PC-3 (cell line): ENCODE results near the gene RIT2. TPM values are rescaled to one million over a fixed set of nuclear protein-coding genes. Genes with fewer than 3 reads are reported as not detected.

Experiments used
- ATAC-seq: fragments of 200-7000 bp; cut with Tn5 transposase; 2 replicates; pipeline ENCODE4 v1.9.1; 2020; ENCODE audit warnings: mild to moderate bottlenecking, moderate library complexity
- Bru-seq: library from RNA; stranded (reverse); fragments of 400-500 nt; gene quantifications from one replicate; lab custom pipeline; 2021; lab: Mats Ljungman, UMichigan
- BruChase-seq, 2 experiments: library from RNA; stranded (reverse); fragments of 400-500 nt; gene quantifications; one replicate each; lab custom pipeline; 2021; lab: Mats Ljungman, UMichigan
- BruUV-seq: library from RNA; stranded (reverse); fragments of 400-500 nt; replicated peaks from 2 replicates; lab custom pipeline; 2021; lab: Mats Ljungman, UMichigan
- CTCF ChIA-PET: fragments of 300-600 bp; sonication (Branson Sonifier 250); formaldehyde crosslinking; loops from one replicate; lab custom pipeline; 2022; ENCODE audit warnings: antibody characterized with exemption; lab: Charles Lee
- POLR2A ChIA-PET: fragments of 300-600 bp; sonication (Branson Sonifier 250); formaldehyde crosslinking; loops from one replicate; lab custom pipeline; 2022; ENCODE audit warnings: antibody characterized with exemption; ENCODE audit not compliant: unreplicated experiment; lab: Charles Lee
- DNase-seq: peaks from one replicate; pipeline ENCODE4 v3.0.0-alpha.2; 2015
- H2AFZ ChIP-seq: fragments of 300-600 bp; sonication (generic); 2 replicates; pipeline ENCODE4 v1.6.0; 2016; ENCODE audit warnings: antibody characterized with exemption, low read length
- H3F3A ChIP-seq: fragments of 300-600 bp; sonication (generic); one replicate; pipeline ENCODE4 v1.6.0; 2017; ENCODE audit warnings: antibody characterized with exemption, low read length, control low read depth, mild to moderate bottlenecking; ENCODE audit not compliant: unreplicated experiment
- H3K27ac ChIP-seq: fragments of 300-600 bp; sonication (generic); 2 replicates; pipeline ENCODE4 v1.5.1; 2016; ENCODE audit warnings: mild to moderate bottlenecking, low read length
- H3K27me3 ChIP-seq: fragments of 300-600 bp; sonication (generic); 2 replicates; pipeline ENCODE4 v1.6.1; 2016; ENCODE audit warnings: low read length, mixed read lengths
- H3K36me3 ChIP-seq: fragments of 300-600 bp; sonication (generic); 2 replicates; pipeline ENCODE4 v1.6.1; 2016; ENCODE audit warnings: low read depth, mixed run types, low read length, mixed read lengths
- H3K4me1 ChIP-seq: fragments of 300-600 bp; sonication (generic); 2 replicates; pipeline ENCODE4 v1.5.1; 2016; ENCODE audit warnings: low read length; ENCODE audit not compliant: insufficient read depth
- H3K4me2 ChIP-seq: fragments of 300-600 bp; sonication (generic); 2 replicates; pipeline ENCODE4 v1.6.0; 2016; ENCODE audit warnings: low read length
- H3K4me3 ChIP-seq: fragments of 300-600 bp; sonication (generic); 2 replicates; pipeline ENCODE4 v1.5.1; 2016; ENCODE audit warnings: mild to moderate bottlenecking, low read length, mixed read lengths
- H3K79me2 ChIP-seq: fragments of 300-600 bp; sonication (generic); 2 replicates; pipeline ENCODE4 v1.6.1; 2017; ENCODE audit warnings: low read length, mixed read lengths
- H3K9ac ChIP-seq: fragments of 300-600 bp; sonication (generic); 2 replicates; pipeline ENCODE4 v1.6.0; 2016; ENCODE audit warnings: mild to moderate bottlenecking, low read length
- H3K9me2 ChIP-seq: fragments of 300-600 bp; sonication (generic); replicated peaks from 2 replicates; pipeline ENCODE4 v1.6.1; 2016; ENCODE audit warnings: mixed run types, low read length, mixed read lengths
- H3K9me3 ChIP-seq: fragments of 300-600 bp; sonication (generic); 2 replicates; pipeline ENCODE4 v1.6.1; 2016; ENCODE audit warnings: low read length, mixed read lengths
- H4K20me1 ChIP-seq: fragments of 300-600 bp; sonication (generic); 2 replicates; pipeline ENCODE4 v1.6.1; 2016; ENCODE audit warnings: low read length, mixed read lengths
- EZH2 ChIP-seq: fragments of 300-600 bp; sonication (generic); IDR thresholded peaks from one replicate; pipeline ENCODE4 v1.6.1; 2017; ENCODE audit warnings: antibody characterized with exemption, mild to moderate bottlenecking, low read length; ENCODE audit not compliant: unreplicated experiment
- EZH2phosphoT487 ChIP-seq: fragments of 300-600 bp; sonication (generic); IDR thresholded peaks from 2 replicates; pipeline ENCODE4 v1.6.1; 2018; ENCODE audit warnings: mild to moderate bottlenecking, antibody characterized with exemption, low read length, borderline replicate concordance
- intact Hi-C: fragments of 100-400 bp; cut with micrococcal nuclease; formaldehyde crosslinking; loops from 2 replicates; pipeline ENCODE4 v1.9.0; 2023
- long read RNA-seq: library from polyadenylated mRNA; unstranded; transcript quantifications from one replicate; pipeline ENCODE4 v2.0.0, GENCODE V29; 2021; ENCODE audit not compliant: unreplicated experiment
- total RNA-seq: library from RNA; depleted of rRNA; stranded (reverse); fragments of >200 nt; gene quantifications from 2 replicates; pipeline ENCODE4 v1.2.3, GENCODE V29; 2014; rRNA removed
- TF ChIP-seq, protein P1 (sequence below): fragments of 300-600 bp; sonication (generic); conservative IDR thresholded peaks from 2 replicates; pipeline ENCODE4 v1.5.1; 2017; ENCODE audit warnings: antibody characterized with exemption, low read depth, mild to moderate bottlenecking, low read length

The RIT2 gene
- total RNA-seq = not detected in 2 replicates
- not detected for Bru-seq, nascent RNA
- BruChase-seq, experiment 1, labeled RNA remaining after a 6-hour chase = percentile 1 among the genes with signal in this experiment
- percentile 0 among the genes with signal in this experiment for BruChase-seq, experiment 2, labeled RNA remaining after a 2-hour chase
- long read RNA-seq = 0 reads

DNA sequence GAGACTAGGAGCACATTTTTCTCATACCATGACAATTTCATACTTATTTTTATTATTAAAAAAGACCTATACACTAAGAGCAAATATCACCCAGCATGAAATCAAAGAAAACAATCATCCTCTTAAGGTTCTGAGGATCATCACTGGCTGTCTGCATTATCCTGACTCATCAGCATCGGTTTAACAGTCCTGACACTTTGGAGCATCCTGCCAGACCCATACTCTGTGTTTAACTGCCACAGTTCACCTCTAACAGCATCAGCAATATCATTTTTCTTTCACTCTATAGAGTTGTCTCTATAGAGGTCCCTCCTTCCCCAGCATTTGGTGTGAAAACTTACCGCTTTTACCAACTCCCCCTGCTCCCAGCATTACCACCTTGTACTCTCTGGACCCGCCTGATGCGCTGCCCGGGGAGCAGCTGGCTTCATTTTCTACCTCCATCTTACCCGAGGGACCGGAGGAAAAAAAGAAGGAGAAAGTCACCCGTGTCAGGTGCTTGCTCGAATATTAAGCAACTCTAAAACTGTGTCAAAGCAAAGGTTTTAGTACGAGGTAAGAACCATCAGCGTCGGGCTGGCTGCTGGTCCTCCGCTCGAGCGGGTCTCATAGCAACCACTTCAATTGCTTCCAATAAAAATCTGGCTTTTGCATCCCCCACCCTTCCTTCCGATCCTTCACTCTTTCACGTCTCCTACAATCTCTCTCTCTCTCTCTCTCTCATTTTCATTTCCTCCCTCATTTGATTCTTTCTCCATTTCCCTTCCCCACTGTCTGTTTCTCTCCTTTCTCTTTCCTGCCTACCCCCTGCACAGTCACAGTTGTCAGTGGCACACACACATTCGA is at the start of gene RIT2:
Gene RIT2, minus strand, starts transcription at position 610 of the 846 bp plus-strand sequence.
- H3K4me1 ChIP-seq = no peaks in the 10 kb centered on the region
- no peaks in the 10 kb centered on the region for H3K27me3 ChIP-seq
- POLR2A ChIA-PET = no interaction called here
- intact Hi-C loops = no loop called here
- H3F3A ChIP-seq = no peaks in the 10 kb centered on the region
- H2AFZ ChIP-seq = no peak within 1 kb of the TSS
- no peaks in the 10 kb centered on the region for H3K36me3 ChIP-seq
- no peak within 1 kb of the TSS for H3K4me3 ChIP-seq
- H4K20me1 ChIP-seq = no peaks in the 10 kb centered on the region
- H3K9me2 ChIP-seq = no peaks in the 10 kb centered on the region
- H3K4me2 ChIP-seq = no peak within 1 kb of the TSS
- H3K9me3 ChIP-seq = no peaks in the 10 kb centered on the region
- no peak within 1 kb of the TSS for H3K27ac ChIP-seq
- H3K79me2 ChIP-seq = no peaks in the 10 kb centered on the region
- BruUV-seq = no TSS peak
- DNase-seq = no peak
- CTCF ChIA-PET = no interaction called here
- TF ChIP-seq EZH2phosphoT487 (no peak), EZH2 (no peak)
- TF ChIP-seq, protein P1, sequence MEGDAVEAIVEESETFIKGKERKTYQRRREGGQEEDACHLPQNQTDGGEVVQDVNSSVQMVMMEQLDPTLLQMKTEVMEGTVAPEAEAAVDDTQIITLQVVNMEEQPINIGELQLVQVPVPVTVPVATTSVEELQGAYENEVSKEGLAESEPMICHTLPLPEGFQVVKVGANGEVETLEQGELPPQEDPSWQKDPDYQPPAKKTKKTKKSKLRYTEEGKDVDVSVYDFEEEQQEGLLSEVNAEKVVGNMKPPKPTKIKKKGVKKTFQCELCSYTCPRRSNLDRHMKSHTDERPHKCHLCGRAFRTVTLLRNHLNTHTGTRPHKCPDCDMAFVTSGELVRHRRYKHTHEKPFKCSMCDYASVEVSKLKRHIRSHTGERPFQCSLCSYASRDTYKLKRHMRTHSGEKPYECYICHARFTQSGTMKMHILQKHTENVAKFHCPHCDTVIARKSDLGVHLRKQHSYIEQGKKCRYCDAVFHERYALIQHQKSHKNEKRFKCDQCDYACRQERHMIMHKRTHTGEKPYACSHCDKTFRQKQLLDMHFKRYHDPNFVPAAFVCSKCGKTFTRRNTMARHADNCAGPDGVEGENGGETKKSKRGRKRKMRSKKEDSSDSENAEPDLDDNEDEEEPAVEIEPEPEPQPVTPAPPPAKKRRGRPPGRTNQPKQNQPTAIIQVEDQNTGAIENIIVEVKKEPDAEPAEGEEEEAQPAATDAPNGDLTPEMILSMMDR = no peak
- no peak within 1 kb of the TSS for H3K9ac ChIP-seq
- no peak for ATAC-seq

DNA sequence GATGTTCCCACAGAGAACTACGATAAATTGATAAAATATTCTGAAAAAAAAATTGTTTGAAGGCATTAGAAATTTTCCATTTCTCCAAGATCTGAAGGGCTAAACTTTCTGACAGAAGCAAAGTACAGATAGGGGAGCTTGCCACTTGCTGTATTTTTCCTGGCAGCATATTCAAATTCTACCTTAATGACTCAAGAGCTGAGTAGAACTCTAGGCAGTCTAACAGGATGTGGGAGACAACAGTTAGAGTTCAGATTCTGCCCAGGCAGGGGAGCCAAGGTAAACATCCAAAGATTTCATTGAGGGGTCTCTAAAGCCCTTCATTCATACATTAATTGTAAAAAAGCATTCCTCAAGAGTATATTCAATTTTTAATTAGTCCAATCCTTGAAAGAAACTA is 46.0 kb upstream of the RIT2 start:
- no peaks in the 10 kb centered on the region for H3K4me1 ChIP-seq
- DNase-seq = no peak
- H2AFZ ChIP-seq = no peak overlapping the region
- H3K9me3 ChIP-seq = no peaks in the 10 kb centered on the region
- H3K9ac ChIP-seq = no peak overlapping the region
- CTCF ChIA-PET = no interaction called here
- H3F3A ChIP-seq = no peaks in the 10 kb centered on the region
- no peaks in the 10 kb centered on the region for H3K27me3 ChIP-seq
- no TSS peak for BruUV-seq
- no peak overlapping the region for H3K27ac ChIP-seq
- POLR2A ChIA-PET = no interaction called here
- no peak overlapping the region for H3K4me3 ChIP-seq
- no peaks in the 10 kb centered on the region for H3K36me3 ChIP-seq
- no peak for ATAC-seq
- no peak for TF ChIP-seq EZH2phosphoT487
- no peak for TF ChIP-seq EZH2
- TF ChIP-seq, protein P1 = no peak
- intact Hi-C loops = no loop called here
- no peaks in the 10 kb centered on the region for H4K20me1 ChIP-seq
- no peak overlapping the region for H3K4me2 ChIP-seq
- H3K9me2 ChIP-seq = no peaks in the 10 kb centered on the region
- H3K79me2 ChIP-seq = no peaks in the 10 kb centered on the region

DNA sequence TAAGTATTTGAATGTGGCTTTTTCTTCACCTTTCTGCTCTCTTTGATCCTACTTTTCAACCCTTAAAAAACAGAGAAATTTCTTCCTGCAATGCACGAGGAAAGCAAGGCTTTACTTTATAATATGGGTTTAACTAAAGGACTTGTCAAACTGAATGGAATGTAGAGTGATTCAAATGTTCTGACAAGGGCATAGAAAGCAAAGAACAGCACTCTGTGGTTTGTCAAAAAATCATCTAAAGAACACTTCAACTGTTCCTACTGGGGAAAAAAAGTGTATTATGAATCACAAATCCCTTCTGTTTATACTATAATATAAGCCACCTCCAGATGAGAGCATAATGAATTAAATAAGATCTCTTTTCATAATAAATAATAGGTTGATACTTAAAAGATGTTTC is 45.0 kb upstream of the RIT2 start:
- Histone ChIP-seq H3K9ac (no peak overlapping the region), H3K9me3 (no peaks in the 10 kb centered on the region), H3K4me3 (no peak overlapping the region), H3K79me2 (no peaks in the 10 kb centered on the region), H3K4me1 (no peaks in the 10 kb centered on the region), H3K9me2 (no peaks in the 10 kb centered on the region), H3K27me3 (no peaks in the 10 kb centered on the region), H3K36me3 (no peaks in the 10 kb centered on the region), H2AFZ (no peak overlapping the region), H3K4me2 (no peak overlapping the region), H3K27ac (no peak overlapping the region), H3F3A (no peaks in the 10 kb centered on the region), H4K20me1 (no peaks in the 10 kb centered on the region)
- ATAC-seq = no peak
- BruUV-seq = no TSS peak
- TF ChIP-seq EZH2phosphoT487 (no peak), EZH2 (no peak)
- TF ChIP-seq, protein P1 = no peak
- DNase-seq = no peak
- CTCF ChIA-PET = no interaction called here
- intact Hi-C loops = no loop called here
- POLR2A ChIA-PET = no interaction called here
